Body of pancreas (tissue), 4 donors: Measurements from ENCODE around the gene ABCD1.

Source experiments
- POLR2A ChIP-seq, 3 donors: fragments of 450-650 bp; IDR thresholded peaks; one replicate each; pipeline ENCODE4 v1.6.1; 2016; ENCODE audit warnings: antibody characterized with exemption in 3 of 3, mild to moderate bottlenecking in 2 of 3
- TF ChIP-seq, protein P1 (sequence below), 7 experiments: fragments of 450-650 bp in 4 of 7; fragments of 200-600 bp in 3 of 7; sonication (generic) in 3 of 7; IDR thresholded peaks; one replicate each; pipeline ENCODE4 v1.5.1; 2016 to 2019; ENCODE audit warnings: antibody characterized with exemption in 7 of 7

DNA sequence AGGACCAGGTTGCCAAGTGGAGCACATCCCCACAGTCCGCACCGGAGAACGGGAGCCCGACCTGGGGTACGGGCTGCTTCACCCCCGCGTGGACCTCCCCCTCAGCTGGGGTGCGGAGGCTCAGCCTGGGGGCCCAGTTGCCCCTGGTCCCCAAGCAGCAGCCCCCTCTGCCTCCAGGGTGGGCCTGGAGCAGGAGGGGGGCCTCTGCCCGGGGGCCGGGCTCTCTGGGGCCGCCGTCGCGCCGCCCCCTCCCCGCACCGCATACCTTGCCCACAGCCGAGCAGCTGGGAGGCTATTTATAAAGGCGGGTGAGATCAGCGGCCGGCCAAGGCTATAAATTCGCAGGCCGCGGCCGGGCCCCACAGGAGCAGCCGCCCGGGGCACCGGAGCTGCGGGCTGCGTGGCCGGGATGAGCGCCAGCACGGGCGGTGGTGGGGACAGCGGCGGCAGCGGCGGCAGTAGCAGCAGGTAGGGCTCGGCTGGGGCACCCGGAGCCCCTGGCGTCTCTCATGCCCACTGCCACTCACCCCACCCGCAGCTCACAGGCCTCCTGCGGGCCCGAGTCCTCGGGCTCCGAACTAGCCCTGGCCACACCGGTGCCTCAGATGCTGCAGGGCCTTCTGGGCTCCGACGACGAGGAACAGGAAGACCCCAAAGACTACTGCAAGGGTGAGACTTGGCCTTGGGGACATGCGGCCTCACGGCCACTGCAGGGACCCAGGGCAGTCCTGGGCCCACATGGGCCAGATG, 56.2 kb downstream of the ABCD1 start, which contains the start of gene SRPK3:
- TF ChIP-seq, protein P1, sequence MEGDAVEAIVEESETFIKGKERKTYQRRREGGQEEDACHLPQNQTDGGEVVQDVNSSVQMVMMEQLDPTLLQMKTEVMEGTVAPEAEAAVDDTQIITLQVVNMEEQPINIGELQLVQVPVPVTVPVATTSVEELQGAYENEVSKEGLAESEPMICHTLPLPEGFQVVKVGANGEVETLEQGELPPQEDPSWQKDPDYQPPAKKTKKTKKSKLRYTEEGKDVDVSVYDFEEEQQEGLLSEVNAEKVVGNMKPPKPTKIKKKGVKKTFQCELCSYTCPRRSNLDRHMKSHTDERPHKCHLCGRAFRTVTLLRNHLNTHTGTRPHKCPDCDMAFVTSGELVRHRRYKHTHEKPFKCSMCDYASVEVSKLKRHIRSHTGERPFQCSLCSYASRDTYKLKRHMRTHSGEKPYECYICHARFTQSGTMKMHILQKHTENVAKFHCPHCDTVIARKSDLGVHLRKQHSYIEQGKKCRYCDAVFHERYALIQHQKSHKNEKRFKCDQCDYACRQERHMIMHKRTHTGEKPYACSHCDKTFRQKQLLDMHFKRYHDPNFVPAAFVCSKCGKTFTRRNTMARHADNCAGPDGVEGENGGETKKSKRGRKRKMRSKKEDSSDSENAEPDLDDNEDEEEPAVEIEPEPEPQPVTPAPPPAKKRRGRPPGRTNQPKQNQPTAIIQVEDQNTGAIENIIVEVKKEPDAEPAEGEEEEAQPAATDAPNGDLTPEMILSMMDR (IDR thresholded peaks at IDR 0.05) = no peak
- no peak for TF ChIP-seq POLR2A (IDR thresholded peaks at IDR 0.05)
